ENCODE results near the gene CCNG2. TPM values are rescaled to one million over a fixed set of nuclear protein-coding genes. Genes with fewer than 3 reads are reported as not detected.

CCNG2 gene
- total and polyA plus RNA-seq, 10 of the 15 experiments (the other 5 are each of a cell fraction or from before 2014, with no cell fraction given) = 1.9 to 70.6 (median 5.9) TPM

DNA sequence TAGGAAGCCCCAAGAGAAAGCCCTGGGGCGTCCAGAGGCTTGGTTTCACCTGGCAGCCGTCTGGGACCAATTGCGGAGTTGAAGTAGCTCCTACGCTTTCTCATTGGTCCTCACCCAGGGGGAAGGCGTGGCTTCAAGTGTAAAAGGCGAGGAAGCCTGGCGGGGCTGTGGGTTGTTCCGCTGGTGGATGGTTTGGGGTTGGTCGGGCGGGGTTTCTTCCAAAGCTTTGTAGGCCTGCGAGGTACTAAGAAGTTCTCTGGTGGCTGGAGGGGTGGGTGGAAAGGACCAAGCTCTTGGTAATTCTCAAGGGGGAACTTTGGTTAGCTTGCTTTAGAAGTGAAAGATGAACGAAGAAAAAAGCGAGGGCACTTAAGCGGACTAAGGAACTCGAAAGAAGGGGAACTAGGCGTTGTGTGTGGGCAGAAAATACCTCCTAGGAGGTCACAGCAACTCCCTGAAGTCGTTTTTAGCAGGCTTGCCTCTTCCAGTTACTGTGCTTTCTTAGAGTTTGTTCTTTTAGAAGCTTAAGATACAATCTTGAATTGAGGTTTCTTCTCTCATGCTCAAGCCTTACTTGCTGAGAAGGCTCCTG, 36.6 kb downstream of the CCNG2 start (continued):
- TF ChIP-seq MEF2B (IDR thresholded peaks at IDR 0.05; ENCODE audit: partially characterized antibody, poor library complexity, severe bottlenecking) = peak; percentile 87
- TF ChIP-seq YBX1 (IDR thresholded peaks at IDR 0.05) = no peak
- peak; percentile 66 to 75; a peak in 2 of 4 replicates for TF ChIP-seq IKZF2 (IDR thresholded peaks at IDR 0.05)
- no peak for TF ChIP-seq RCOR1 (conservative IDR thresholded peaks at IDR 0.05; ENCODE audit: low read depth, low read length)
- peak; percentile 81 for TF ChIP-seq SPI1 (IDR thresholded peaks at IDR 0.05; ENCODE audit: borderline replicate concordance, insufficient read depth, low read depth, low read length)
- no peak for TF ChIP-seq ZZZ3 (IDR thresholded peaks at IDR 0.05; ENCODE audit: control insufficient read depth, insufficient read length, low read depth)
- peak; percentile 9; the same call in 1 of the 2 replicates for TF ChIP-seq CREB1 (IDR thresholded peaks at IDR 0.05; ENCODE audit: low read depth)
- TF ChIP-seq CHD1 (IDR thresholded peaks at IDR 0.05; ENCODE audit: low read depth, low read length) = no peak
- no peak for TF ChIP-seq SUZ12 (IDR thresholded peaks at IDR 0.05; ENCODE audit: unreplicated experiment)
- TF ChIP-seq SIX5 (IDR thresholded peaks at IDR 0.05; ENCODE audit: low read depth, low read length, severe bottlenecking) = peak; percentile 19
- TF ChIP-seq ASH2L (IDR thresholded peaks at IDR 0.05; ENCODE audit: borderline replicate concordance, low read depth) = no peak
- peak; percentile 42; the same call in 1 of the 2 replicates for TF ChIP-seq CBX5 (IDR thresholded peaks at IDR 0.05; ENCODE audit: low read depth)
- TF ChIP-seq PAX5 (IDR thresholded peaks at IDR 0.05; ENCODE audit: borderline replicate concordance, low read depth, low read length) = 0 out of 2 replicates have a peak, but pooled peaks have one; percentile 52
- no peak for TF ChIP-seq NFYA (IDR thresholded peaks at IDR 0.05; ENCODE audit: borderline replicate concordance, low read depth, low read length)
- no peak for TF ChIP-seq RB1 (IDR thresholded peaks at IDR 0.05; ENCODE audit: borderline replicate concordance)
- TF ChIP-seq CEBPB (IDR thresholded peaks at IDR 0.05; ENCODE audit: borderline replicate concordance in 1 of 2, low read depth in 2 of 2, low read length in 2 of 2) = no peak
- TF ChIP-seq, protein P1, sequence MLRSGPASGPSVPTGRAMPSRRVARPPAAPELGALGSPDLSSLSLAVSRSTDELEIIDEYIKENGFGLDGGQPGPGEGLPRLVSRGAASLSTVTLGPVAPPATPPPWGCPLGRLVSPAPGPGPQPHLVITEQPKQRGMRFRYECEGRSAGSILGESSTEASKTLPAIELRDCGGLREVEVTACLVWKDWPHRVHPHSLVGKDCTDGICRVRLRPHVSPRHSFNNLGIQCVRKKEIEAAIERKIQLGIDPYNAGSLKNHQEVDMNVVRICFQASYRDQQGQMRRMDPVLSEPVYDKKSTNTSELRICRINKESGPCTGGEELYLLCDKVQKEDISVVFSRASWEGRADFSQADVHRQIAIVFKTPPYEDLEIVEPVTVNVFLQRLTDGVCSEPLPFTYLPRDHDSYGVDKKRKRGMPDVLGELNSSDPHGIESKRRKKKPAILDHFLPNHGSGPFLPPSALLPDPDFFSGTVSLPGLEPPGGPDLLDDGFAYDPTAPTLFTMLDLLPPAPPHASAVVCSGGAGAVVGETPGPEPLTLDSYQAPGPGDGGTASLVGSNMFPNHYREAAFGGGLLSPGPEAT (IDR thresholded peaks at IDR 0.05; ENCODE audit: low read depth) = peak; percentile 69; the same call in 1 of the 2 replicates
- TF ChIP-seq, protein P2, sequence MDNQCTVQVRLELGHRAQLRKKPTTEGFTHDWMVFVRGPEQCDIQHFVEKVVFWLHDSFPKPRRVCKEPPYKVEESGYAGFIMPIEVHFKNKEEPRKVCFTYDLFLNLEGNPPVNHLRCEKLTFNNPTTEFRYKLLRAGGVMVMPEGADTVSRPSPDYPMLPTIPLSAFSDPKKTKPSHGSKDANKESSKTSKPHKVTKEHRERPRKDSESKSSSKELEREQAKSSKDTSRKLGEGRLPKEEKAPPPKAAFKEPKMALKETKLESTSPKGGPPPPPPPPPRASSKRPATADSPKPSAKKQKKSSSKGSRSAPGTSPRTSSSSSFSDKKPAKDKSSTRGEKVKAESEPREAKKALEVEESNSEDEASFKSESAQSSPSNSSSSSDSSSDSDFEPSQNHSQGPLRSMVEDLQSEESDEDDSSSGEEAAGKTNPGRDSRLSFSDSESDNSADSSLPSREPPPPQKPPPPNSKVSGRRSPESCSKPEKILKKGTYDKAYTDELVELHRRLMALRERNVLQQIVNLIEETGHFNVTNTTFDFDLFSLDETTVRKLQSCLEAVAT (IDR thresholded peaks at IDR 0.05) = peak; percentile 77
- peak; percentile 72 for TF ChIP-seq POLR2A (IDR thresholded peaks at IDR 0.05; ENCODE audit: low read depth, low read length)
- TF ChIP-seq MTA2 (IDR thresholded peaks at IDR 0.05; ENCODE audit: low read depth) = peak; percentile 65; the same call in 1 of the 2 replicates
- TF ChIP-seq, protein P3, sequence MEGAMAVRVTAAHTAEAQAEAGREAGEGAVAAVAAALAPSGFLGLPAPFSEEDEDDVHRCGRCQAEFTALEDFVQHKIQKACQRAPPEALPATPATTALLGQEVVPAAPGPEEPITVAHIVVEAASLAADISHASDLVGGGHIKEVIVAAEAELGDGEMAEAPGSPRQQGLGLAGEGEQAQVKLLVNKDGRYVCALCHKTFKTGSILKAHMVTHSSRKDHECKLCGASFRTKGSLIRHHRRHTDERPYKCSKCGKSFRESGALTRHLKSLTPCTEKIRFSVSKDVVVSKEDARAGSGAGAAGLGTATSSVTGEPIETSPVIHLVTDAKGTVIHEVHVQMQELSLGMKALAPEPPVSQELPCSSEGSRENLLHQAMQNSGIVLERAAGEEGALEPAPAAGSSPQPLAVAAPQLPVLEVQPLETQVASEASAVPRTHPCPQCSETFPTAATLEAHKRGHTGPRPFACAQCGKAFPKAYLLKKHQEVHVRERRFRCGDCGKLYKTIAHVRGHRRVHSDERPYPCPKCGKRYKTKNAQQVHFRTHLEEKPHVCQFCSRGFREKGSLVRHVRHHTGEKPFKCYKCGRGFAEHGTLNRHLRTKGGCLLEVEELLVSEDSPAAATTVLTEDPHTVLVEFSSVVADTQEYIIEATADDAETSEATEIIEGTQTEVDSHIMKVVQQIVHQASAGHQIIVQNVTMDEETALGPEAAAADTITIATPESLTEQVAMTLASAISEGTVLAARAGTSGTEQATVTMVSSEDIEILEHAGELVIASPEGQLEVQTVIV (IDR thresholded peaks at IDR 0.05; ENCODE audit: borderline replicate concordance, partially characterized antibody) = no peak
- 0 out of 2 replicates have a peak, but pooled peaks have one; percentile 21 for TF ChIP-seq CREM (IDR thresholded peaks at IDR 0.05; ENCODE audit: low read depth)
- TF ChIP-seq TBL1XR1 (IDR thresholded peaks at IDR 0.05; ENCODE audit: low read depth, low read length) = peak; percentile 66; the same call in 1 of the 2 replicates

All from GM12878 (cell line).